ENCODE data around the gene SLC29A4. TPM values are rescaled to one million over a fixed set of nuclear protein-coding genes. Genes with fewer than 3 reads are reported as not detected.

SLC29A4 gene
- total RNA-seq (2022; extraction: Qiagen RNA extraction) = 10.8 to 16.6 TPM (median 12.6 TPM) in 5 replicates

GRCh38 chr7:5282543-5283316 lies at the start of gene SLC29A4:
SLC29A4 (plus strand) TSS chr7:5282943; CDS start chr7:5287817, 4,874 bp downstream.

Other genes starting within 250 kb of the SLC29A4 start
- gene RBAK, start 237.1 kb upstream of the SLC29A4 start, total RNA-seq (2022; extraction: Qiagen RNA extraction) = 5.4 to 6.5 TPM (median 6.0 TPM) in 5 replicates
- gene WIPI2, start 92.7 kb upstream of the SLC29A4 start, total RNA-seq (2022; extraction: Qiagen RNA extraction) = 42.7 to 55.3 TPM (median 52.6 TPM) in 5 replicates
- gene TNRC18, start 140.9 kb downstream of the SLC29A4 start, total RNA-seq (2022; extraction: Qiagen RNA extraction) = 33.3 to 46.4 TPM (median 43.6 TPM) in 5 replicates
- 7.7 to 15.3 TPM (median 12.0 TPM) in 5 replicates for gene FBXL18, start 230.9 kb downstream of the SLC29A4 start, total RNA-seq (2022; extraction: Qiagen RNA extraction)
- gene ACTB, start 247.7 kb downstream of the SLC29A4 start, total RNA-seq (2022; extraction: Qiagen RNA extraction) = 4,169 to 4,396 TPM (median 4,294 TPM) in 5 replicates